Peyer's patch (tissue), 4 donors: ENCODE results near the gene CA5A. TPM values are rescaled to one million over a fixed set of nuclear protein-coding genes. Genes with fewer than 3 reads are reported as not detected.

ENCODE experiments used
- DNase-seq, 3 donors: peaks; one replicate each; pipeline ENCODE4 v3.0.0-alpha.2; 2017 to 2019
- H3K27ac ChIP-seq, 4 donors: fragments of 200-600 bp; sonication (generic); one replicate each; pipeline ENCODE4 v1.5.1; 2016 to 2019
- H3K27me3 ChIP-seq, 2 donors: fragments of 200-600 bp; sonication (generic); one replicate each; pipeline ENCODE4 v1.5.1; 2019
- H3K36me3 ChIP-seq, 3 donors: fragments of 200-600 bp; sonication (generic); one replicate each; pipeline ENCODE4 v1.5.1; 2016 to 2019
- H3K4me1 ChIP-seq, 4 donors: fragments of 200-600 bp; sonication (generic); one replicate each; pipeline ENCODE4 v1.5.1; 2016 to 2019
- H3K4me3 ChIP-seq, 4 donors: fragments of 200-600 bp; sonication (generic); 1 replicate in 3 of 4; 2 replicates in 1 of 4; pipeline ENCODE4 v1.5.1; 2016 to 2019; ENCODE audit warnings: mild to moderate bottlenecking in 1 of 4
- H3K9me3 ChIP-seq, 4 donors: fragments of 200-600 bp; sonication (generic); one replicate each; pipeline ENCODE4 v1.5.1; 2016 to 2019; ENCODE audit warnings: mild to moderate bottlenecking in 1 of 4
- CTCF ChIP-seq, 6 experiments: fragments of 450-650 bp in 4 of 6; fragments of 200-600 bp in 2 of 6; sonication (generic) in 1 of 6; IDR thresholded peaks; one replicate each; pipeline ENCODE4 v1.5.1; 2017 to 2019; ENCODE audit warnings: antibody characterized with exemption in 6 of 6, mild to moderate bottlenecking in 3 of 6, moderate library complexity in 1 of 6
- POLR2A ChIP-seq, 2 donors: fragments of 450-650 bp; IDR thresholded peaks; one replicate each; pipeline ENCODE4 v1.5.1; 2017; ENCODE audit warnings: antibody characterized with exemption in 2 of 2, mild to moderate bottlenecking in 2 of 2, moderate library complexity in 2 of 2
- total RNA-seq, 4 donors: library from RNA; depleted of rRNA; stranded (reverse); fragments of >200 nt; gene quantifications; one replicate each; pipeline ENCODE4 v1.1.0, GENCODE V29; 2016

The CA5A gene
- total RNA-seq, 4 donors from 2014 or later, result not detected

DNA sequence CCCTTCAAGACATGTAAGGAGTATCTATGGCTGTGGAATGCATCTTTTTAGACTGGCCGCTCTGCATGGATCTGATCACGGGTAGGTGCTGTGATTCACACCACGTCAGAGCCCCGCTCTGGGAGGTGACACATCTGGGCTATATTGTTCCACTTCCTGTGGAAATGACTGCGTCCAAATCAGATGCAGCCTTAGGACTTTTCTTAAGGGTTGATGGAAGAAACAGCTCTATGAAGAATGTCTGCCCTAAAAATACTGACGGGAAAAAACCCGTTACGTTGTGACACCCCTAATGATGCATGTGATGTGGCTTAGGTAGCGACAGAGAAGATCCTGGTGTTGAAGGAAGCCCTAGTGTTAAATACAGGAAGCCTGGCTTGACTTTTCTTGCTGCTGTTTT lies 27.1 kb upstream of the CA5A start:
- H3K27ac ChIP-seq, result peak overlapping the region in 1 of 4 donors; percentile 14
- no peak for DNase-seq
- TF ChIP-seq CTCF (IDR thresholded peaks at IDR 0.05) (no peak), POLR2A (IDR thresholded peaks at IDR 0.05) (no peak)
- peaks cover 0 to 18% (median 2%) of the 10 kb centered on the region in 4 donors for H3K4me1 ChIP-seq
- H3K27me3 ChIP-seq, result no peaks in the 10 kb centered on the region
- H3K4me3 ChIP-seq, result no peak overlapping the region
- no peaks in the 10 kb centered on the region for H3K36me3 ChIP-seq
- no peaks in the 10 kb centered on the region for H3K9me3 ChIP-seq

- no peaks in the 10 kb centered on the region for H3K27me3 ChIP-seq
- DNase-seq, result no peak
- H3K36me3 ChIP-seq, result peaks cover 0 to 5% (median 0%) of the 10 kb centered on the region in 3 donors
- peaks cover 0 to 21% (median 5%) of the 10 kb centered on the region in 4 donors for H3K4me1 ChIP-seq
- TF ChIP-seq POLR2A (IDR thresholded peaks at IDR 0.05) (no peak), CTCF (IDR thresholded peaks at IDR 0.05) (no peak)
- no peak overlapping the region for H3K27ac ChIP-seq
- H3K9me3 ChIP-seq, result no peaks in the 10 kb centered on the region
- H3K4me3 ChIP-seq, result no peak overlapping the region
These were observed 25.3 kb upstream of the CA5A start for GRCh38 chr16:87961623-87962022.

GRCh38 chr16:87960852-87961251 lies 24.5 kb upstream of the CA5A start:
- no peak overlapping the region for H3K4me3 ChIP-seq
- no peaks in the 10 kb centered on the region for H3K9me3 ChIP-seq
- peaks cover 0 to 5% (median 0%) of the 10 kb centered on the region in 3 donors for H3K36me3 ChIP-seq
- DNase-seq, result no peak
- H3K27ac ChIP-seq, result no peak overlapping the region
- peaks cover 0 to 14% (median 9%) of the 10 kb centered on the region in 4 donors for H3K4me1 ChIP-seq
- no peaks in the 10 kb centered on the region for H3K27me3 ChIP-seq
- TF ChIP-seq POLR2A (IDR thresholded peaks at IDR 0.05) (no peak), CTCF (IDR thresholded peaks at IDR 0.05) (no peak)

GRCh38 chr16:87960296-87960695 lies 24.0 kb upstream of the CA5A start:
- no peak for DNase-seq
- peaks cover 0 to 19% (median 12%) of the 10 kb centered on the region in 4 donors for H3K4me1 ChIP-seq
- no peak for TF ChIP-seq POLR2A (IDR thresholded peaks at IDR 0.05)
- TF ChIP-seq CTCF (IDR thresholded peaks at IDR 0.05), result no peak
- peaks cover 0 to 5% (median 0%) of the 10 kb centered on the region in 3 donors for H3K36me3 ChIP-seq
- H3K27me3 ChIP-seq, result no peaks in the 10 kb centered on the region
- no peak overlapping the region for H3K4me3 ChIP-seq
- no peak overlapping the region for H3K27ac ChIP-seq
- H3K9me3 ChIP-seq, result no peaks in the 10 kb centered on the region

GRCh38 chr16:87959391-87959990 lies 23.2 kb upstream of the CA5A start:
- Histone ChIP-seq H3K27ac (peak overlapping the region in 1 of 4 donors; percentile 1), H3K27me3 (no peaks in the 10 kb centered on the region), H3K4me3 (no peak overlapping the region), H3K36me3 (peaks cover 0 to 5% (median 0%) of the 10 kb centered on the region in 3 donors), H3K4me1 (peaks cover 0 to 21% (median 17%) of the 10 kb centered on the region in 4 donors), H3K9me3 (no peaks in the 10 kb centered on the region)
- no peak for DNase-seq
- TF ChIP-seq CTCF (IDR thresholded peaks at IDR 0.05) (no peak), POLR2A (IDR thresholded peaks at IDR 0.05) (no peak)
